Panc1 (cell line): ENCODE data around the gene ARID5A.

Source experiments
- POLR2AphosphoS5 ChIP-seq: IDR thresholded peaks from 2 replicates; pipeline ENCODE4 v1.6.1; 2012; ENCODE audit warnings: mild to moderate bottlenecking, low read depth, low read length, moderate library complexity
- TCF7L2 ChIP-seq: IDR thresholded peaks from 2 replicates; pipeline ENCODE4 v1.6.1; 2011; ENCODE audit warnings: mild to moderate bottlenecking, low read depth, low read length, inconsistent platforms
- TF ChIP-seq, protein P1 (sequence below): fragments of 450-650 bp; IDR thresholded peaks from 2 replicates; pipeline ENCODE4 v1.5.1; 2017; ENCODE audit warnings: mild to moderate bottlenecking
- TF ChIP-seq, protein P2 (sequence below), 2 experiments: IDR thresholded peaks; 2 replicates each; pipeline ENCODE4 v1.6.1; 2011 to 2012; ENCODE audit warnings: low read depth in 2 of 2, control low read depth in 1 of 2, low read length in 1 of 2, mild to moderate bottlenecking in 1 of 2, moderate library complexity in 1 of 2; ENCODE audit not compliant: insufficient read depth in 1 of 2

DNA sequence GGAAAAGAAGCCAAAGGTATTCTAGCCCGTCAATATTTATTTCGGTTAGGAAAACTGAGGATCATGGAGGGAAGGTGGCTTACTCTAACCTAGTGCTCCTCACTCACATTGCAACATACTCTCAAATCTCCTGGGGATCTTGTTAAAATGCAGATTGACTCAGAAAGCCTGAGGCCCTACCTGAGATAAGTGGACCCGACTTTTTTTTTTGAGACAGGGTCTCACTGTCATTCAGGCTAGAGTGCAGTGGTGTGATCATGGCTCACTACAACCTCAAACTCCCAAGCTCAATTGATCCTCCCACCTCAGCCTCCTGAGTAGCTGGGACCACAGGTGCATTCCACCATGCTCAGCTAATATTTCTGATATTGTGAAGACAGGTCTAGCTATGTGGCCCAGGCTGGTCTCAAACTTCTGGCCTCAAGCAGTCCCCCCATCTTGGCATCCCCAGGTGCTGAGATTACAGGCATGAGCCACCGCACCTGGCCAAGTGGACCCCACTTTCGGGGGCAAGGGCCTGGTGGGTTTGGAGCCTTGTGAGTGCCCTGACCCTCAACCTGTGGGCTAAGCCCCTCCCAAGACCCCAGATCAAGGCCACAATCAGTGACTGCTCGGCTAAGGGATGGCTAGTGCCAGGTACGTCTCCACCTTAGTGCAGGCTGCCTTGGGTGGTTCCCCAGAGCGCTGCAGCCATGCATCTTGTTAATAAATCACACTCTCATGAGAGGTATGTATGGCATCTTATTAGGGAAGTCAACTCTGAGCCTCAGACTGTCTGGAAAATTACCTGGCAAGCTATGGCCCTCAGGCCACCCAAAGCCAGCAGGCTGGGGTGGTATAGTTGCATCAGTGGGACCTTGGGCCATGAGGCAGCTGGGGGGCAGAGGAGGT is 30.3 kb upstream of the ARID5A start:
- TF ChIP-seq POLR2AphosphoS5 (no peak), TCF7L2 (no peak)
- TF ChIP-seq, protein P1, sequence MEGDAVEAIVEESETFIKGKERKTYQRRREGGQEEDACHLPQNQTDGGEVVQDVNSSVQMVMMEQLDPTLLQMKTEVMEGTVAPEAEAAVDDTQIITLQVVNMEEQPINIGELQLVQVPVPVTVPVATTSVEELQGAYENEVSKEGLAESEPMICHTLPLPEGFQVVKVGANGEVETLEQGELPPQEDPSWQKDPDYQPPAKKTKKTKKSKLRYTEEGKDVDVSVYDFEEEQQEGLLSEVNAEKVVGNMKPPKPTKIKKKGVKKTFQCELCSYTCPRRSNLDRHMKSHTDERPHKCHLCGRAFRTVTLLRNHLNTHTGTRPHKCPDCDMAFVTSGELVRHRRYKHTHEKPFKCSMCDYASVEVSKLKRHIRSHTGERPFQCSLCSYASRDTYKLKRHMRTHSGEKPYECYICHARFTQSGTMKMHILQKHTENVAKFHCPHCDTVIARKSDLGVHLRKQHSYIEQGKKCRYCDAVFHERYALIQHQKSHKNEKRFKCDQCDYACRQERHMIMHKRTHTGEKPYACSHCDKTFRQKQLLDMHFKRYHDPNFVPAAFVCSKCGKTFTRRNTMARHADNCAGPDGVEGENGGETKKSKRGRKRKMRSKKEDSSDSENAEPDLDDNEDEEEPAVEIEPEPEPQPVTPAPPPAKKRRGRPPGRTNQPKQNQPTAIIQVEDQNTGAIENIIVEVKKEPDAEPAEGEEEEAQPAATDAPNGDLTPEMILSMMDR: no peak
- TF ChIP-seq, protein P2, sequence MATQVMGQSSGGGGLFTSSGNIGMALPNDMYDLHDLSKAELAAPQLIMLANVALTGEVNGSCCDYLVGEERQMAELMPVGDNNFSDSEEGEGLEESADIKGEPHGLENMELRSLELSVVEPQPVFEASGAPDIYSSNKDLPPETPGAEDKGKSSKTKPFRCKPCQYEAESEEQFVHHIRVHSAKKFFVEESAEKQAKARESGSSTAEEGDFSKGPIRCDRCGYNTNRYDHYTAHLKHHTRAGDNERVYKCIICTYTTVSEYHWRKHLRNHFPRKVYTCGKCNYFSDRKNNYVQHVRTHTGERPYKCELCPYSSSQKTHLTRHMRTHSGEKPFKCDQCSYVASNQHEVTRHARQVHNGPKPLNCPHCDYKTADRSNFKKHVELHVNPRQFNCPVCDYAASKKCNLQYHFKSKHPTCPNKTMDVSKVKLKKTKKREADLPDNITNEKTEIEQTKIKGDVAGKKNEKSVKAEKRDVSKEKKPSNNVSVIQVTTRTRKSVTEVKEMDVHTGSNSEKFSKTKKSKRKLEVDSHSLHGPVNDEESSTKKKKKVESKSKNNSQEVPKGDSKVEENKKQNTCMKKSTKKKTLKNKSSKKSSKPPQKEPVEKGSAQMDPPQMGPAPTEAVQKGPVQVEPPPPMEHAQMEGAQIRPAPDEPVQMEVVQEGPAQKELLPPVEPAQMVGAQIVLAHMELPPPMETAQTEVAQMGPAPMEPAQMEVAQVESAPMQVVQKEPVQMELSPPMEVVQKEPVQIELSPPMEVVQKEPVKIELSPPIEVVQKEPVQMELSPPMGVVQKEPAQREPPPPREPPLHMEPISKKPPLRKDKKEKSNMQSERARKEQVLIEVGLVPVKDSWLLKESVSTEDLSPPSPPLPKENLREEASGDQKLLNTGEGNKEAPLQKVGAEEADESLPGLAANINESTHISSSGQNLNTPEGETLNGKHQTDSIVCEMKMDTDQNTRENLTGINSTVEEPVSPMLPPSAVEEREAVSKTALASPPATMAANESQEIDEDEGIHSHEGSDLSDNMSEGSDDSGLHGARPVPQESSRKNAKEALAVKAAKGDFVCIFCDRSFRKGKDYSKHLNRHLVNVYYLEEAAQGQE (IDR thresholded peaks at IDR 0.05; ENCODE audit: insufficient read depth in 1 of 2, low read depth in 2 of 2, low read length in 1 of 2): no peak
